ENCODE results near the gene SMYD2. TPM values are rescaled to one million over a fixed set of nuclear protein-coding genes. Genes with fewer than 3 reads are reported as not detected.

Gene SMYD2
- total RNA-seq, 1 experiment from 2014 or later = 6.4 TPM

DNA sequence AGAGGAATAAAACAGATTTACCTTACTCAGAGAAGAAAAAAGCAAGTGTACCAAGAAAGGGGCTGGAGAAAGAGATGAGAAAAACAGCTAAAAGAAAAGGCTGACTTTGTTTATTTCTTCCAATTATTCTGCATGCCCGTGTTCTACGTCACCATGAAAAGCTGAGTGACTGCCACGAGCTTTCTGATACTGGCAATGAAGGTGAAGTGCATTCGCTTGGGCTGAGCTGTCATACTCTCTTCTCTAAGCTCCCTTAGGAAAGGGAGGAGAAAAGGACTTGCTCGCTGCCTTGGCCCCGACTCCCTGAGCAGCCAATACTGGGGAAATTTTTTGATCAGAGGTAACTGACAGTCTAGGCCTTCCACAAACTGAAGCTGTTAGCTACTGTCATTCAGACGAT is 105.4 kb downstream of the SMYD2 start (continued):
- TF ChIP-seq, protein P1, sequence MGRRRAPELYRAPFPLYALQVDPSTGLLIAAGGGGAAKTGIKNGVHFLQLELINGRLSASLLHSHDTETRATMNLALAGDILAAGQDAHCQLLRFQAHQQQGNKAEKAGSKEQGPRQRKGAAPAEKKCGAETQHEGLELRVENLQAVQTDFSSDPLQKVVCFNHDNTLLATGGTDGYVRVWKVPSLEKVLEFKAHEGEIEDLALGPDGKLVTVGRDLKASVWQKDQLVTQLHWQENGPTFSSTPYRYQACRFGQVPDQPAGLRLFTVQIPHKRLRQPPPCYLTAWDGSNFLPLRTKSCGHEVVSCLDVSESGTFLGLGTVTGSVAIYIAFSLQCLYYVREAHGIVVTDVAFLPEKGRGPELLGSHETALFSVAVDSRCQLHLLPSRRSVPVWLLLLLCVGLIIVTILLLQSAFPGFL (CRISPR knock-in tag; IDR thresholded peaks at IDR 0.05; ENCODE audit: borderline replicate concordance) = no peak
- TF ChIP-seq, protein P2, sequence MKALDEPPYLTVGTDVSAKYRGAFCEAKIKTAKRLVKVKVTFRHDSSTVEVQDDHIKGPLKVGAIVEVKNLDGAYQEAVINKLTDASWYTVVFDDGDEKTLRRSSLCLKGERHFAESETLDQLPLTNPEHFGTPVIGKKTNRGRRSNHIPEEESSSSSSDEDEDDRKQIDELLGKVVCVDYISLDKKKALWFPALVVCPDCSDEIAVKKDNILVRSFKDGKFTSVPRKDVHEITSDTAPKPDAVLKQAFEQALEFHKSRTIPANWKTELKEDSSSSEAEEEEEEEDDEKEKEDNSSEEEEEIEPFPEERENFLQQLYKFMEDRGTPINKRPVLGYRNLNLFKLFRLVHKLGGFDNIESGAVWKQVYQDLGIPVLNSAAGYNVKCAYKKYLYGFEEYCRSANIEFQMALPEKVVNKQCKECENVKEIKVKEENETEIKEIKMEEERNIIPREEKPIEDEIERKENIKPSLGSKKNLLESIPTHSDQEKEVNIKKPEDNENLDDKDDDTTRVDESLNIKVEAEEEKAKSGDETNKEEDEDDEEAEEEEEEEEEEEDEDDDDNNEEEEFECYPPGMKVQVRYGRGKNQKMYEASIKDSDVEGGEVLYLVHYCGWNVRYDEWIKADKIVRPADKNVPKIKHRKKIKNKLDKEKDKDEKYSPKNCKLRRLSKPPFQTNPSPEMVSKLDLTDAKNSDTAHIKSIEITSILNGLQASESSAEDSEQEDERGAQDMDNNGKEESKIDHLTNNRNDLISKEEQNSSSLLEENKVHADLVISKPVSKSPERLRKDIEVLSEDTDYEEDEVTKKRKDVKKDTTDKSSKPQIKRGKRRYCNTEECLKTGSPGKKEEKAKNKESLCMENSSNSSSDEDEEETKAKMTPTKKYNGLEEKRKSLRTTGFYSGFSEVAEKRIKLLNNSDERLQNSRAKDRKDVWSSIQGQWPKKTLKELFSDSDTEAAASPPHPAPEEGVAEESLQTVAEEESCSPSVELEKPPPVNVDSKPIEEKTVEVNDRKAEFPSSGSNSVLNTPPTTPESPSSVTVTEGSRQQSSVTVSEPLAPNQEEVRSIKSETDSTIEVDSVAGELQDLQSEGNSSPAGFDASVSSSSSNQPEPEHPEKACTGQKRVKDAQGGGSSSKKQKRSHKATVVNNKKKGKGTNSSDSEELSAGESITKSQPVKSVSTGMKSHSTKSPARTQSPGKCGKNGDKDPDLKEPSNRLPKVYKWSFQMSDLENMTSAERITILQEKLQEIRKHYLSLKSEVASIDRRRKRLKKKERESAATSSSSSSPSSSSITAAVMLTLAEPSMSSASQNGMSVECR (CRISPR knock-in tag; IDR thresholded peaks at IDR 0.05; ENCODE audit: borderline replicate concordance) = no peak
- no peak for TF ChIP-seq NR3C1 (CRISPR knock-in tag; conservative IDR thresholded peaks at IDR 0.05; ENCODE audit: low read depth)
- TF ChIP-seq, protein P3, sequence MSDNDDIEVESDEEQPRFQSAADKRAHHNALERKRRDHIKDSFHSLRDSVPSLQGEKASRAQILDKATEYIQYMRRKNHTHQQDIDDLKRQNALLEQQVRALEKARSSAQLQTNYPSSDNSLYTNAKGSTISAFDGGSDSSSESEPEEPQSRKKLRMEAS (CRISPR knock-in tag; IDR thresholded peaks at IDR 0.05) = no peak
